ENCODE measurements around the gene BMX.

BMX gene

GRCh38 chrX:15472531-15472930 is 28.1 kb upstream of the BMX start:
- no peak overlapping the region for H2AFZ ChIP-seq (ENCODE audit: low read depth)
- H3K27me3 ChIP-seq (ENCODE audit: insufficient read depth, low read depth) = no peaks in the 10 kb centered on the region
- H3K27ac ChIP-seq = no peak overlapping the region
- no peaks in the 10 kb centered on the region for H3K79me2 ChIP-seq (ENCODE audit: insufficient read depth, low read depth)
- H3K4me2 ChIP-seq = no peak overlapping the region
- H4K20me1 ChIP-seq (ENCODE audit: insufficient read depth) = no peaks in the 10 kb centered on the region
- TF ChIP-seq, protein P1, sequence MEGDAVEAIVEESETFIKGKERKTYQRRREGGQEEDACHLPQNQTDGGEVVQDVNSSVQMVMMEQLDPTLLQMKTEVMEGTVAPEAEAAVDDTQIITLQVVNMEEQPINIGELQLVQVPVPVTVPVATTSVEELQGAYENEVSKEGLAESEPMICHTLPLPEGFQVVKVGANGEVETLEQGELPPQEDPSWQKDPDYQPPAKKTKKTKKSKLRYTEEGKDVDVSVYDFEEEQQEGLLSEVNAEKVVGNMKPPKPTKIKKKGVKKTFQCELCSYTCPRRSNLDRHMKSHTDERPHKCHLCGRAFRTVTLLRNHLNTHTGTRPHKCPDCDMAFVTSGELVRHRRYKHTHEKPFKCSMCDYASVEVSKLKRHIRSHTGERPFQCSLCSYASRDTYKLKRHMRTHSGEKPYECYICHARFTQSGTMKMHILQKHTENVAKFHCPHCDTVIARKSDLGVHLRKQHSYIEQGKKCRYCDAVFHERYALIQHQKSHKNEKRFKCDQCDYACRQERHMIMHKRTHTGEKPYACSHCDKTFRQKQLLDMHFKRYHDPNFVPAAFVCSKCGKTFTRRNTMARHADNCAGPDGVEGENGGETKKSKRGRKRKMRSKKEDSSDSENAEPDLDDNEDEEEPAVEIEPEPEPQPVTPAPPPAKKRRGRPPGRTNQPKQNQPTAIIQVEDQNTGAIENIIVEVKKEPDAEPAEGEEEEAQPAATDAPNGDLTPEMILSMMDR (conservative IDR thresholded peaks at IDR 0.05; ENCODE audit: low read depth, low read length) = no peak
- H3K9ac ChIP-seq = no peak overlapping the region
- H3K4me1 ChIP-seq (ENCODE audit: low read depth, poor library complexity, severe bottlenecking) = peaks cover 12% of the 10 kb centered on the region
- H3K36me3 ChIP-seq (ENCODE audit: insufficient read depth) = no peaks in the 10 kb centered on the region
- no peak overlapping the region for H3K4me3 ChIP-seq (IDR thresholded peaks at IDR 0.05; ENCODE audit: insufficient read depth, low read depth, low read length)

- no peaks in the 10 kb centered on the region for H3K36me3 ChIP-seq (ENCODE audit: insufficient read depth)
- H3K4me2 ChIP-seq = no peak overlapping the region
- no peak overlapping the region for H3K9ac ChIP-seq
- no peaks in the 10 kb centered on the region for H4K20me1 ChIP-seq (ENCODE audit: insufficient read depth)
- H3K4me1 ChIP-seq (ENCODE audit: low read depth, poor library complexity, severe bottlenecking) = peaks cover 13% of the 10 kb centered on the region
- TF ChIP-seq, protein P1 (conservative IDR thresholded peaks at IDR 0.05; ENCODE audit: low read depth, low read length) = no peak
- H3K27me3 ChIP-seq (ENCODE audit: insufficient read depth, low read depth) = no peaks in the 10 kb centered on the region
- H3K27ac ChIP-seq = no peak overlapping the region
- no peak overlapping the region for H3K4me3 ChIP-seq (IDR thresholded peaks at IDR 0.05; ENCODE audit: insufficient read depth, low read depth, low read length)
- H2AFZ ChIP-seq (ENCODE audit: low read depth) = no peak overlapping the region
- no peaks in the 10 kb centered on the region for H3K79me2 ChIP-seq (ENCODE audit: insufficient read depth, low read depth)
These were observed 26.6 kb upstream of the BMX start for GRCh38 chrX:15474028-15474427.

GRCh38 chrX:15475021-15475420 is 25.6 kb upstream of the BMX start:
- TF ChIP-seq, protein P1 (conservative IDR thresholded peaks at IDR 0.05; ENCODE audit: low read depth, low read length) = no peak
- no peaks in the 10 kb centered on the region for H4K20me1 ChIP-seq (ENCODE audit: insufficient read depth)
- peaks cover 13% of the 10 kb centered on the region for H3K4me1 ChIP-seq (ENCODE audit: low read depth, poor library complexity, severe bottlenecking)
- H3K4me3 ChIP-seq (IDR thresholded peaks at IDR 0.05; ENCODE audit: insufficient read depth, low read depth, low read length) = no peak overlapping the region
- no peak overlapping the region for H3K4me2 ChIP-seq
- H2AFZ ChIP-seq (ENCODE audit: low read depth) = no peak overlapping the region
- no peak overlapping the region for H3K27ac ChIP-seq
- H3K79me2 ChIP-seq (ENCODE audit: insufficient read depth, low read depth) = no peaks in the 10 kb centered on the region
- no peaks in the 10 kb centered on the region for H3K36me3 ChIP-seq (ENCODE audit: insufficient read depth)
- no peak overlapping the region for H3K9ac ChIP-seq
- H3K27me3 ChIP-seq (ENCODE audit: insufficient read depth, low read depth) = no peaks in the 10 kb centered on the region

DNA sequence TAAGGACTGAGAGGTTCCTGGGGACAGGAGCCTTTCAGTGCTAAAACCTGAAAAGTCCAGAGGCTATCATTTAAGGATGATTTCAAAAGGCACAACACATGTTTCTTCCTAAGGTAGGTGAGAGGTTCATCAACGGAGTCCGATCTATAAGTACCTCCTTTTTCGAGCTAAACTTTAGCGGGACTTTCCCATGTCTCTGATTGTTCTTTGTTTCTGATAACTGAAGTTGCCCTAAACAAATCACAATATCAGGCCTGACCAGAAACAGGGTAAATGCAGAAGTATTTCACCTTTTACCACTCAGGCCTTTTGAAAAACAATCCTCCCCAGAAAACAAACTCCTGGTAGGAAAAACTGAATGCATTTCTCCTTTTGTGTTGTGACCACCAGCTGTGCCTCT is 25.1 kb upstream of the BMX start:
- H3K36me3 ChIP-seq (ENCODE audit: insufficient read depth) = no peaks in the 10 kb centered on the region
- no peak overlapping the region for H2AFZ ChIP-seq (ENCODE audit: low read depth)
- TF ChIP-seq, protein P1 (conservative IDR thresholded peaks at IDR 0.05; ENCODE audit: low read depth, low read length) = no peak
- no peak overlapping the region for H3K9ac ChIP-seq
- no peak overlapping the region for H3K4me2 ChIP-seq
- no peaks in the 10 kb centered on the region for H3K79me2 ChIP-seq (ENCODE audit: insufficient read depth, low read depth)
- H3K27me3 ChIP-seq (ENCODE audit: insufficient read depth, low read depth) = no peaks in the 10 kb centered on the region
- peaks cover 13% of the 10 kb centered on the region for H3K4me1 ChIP-seq (ENCODE audit: low read depth, poor library complexity, severe bottlenecking)
- no peaks in the 10 kb centered on the region for H4K20me1 ChIP-seq (ENCODE audit: insufficient read depth)
- no peak overlapping the region for H3K27ac ChIP-seq
- no peak overlapping the region for H3K4me3 ChIP-seq (IDR thresholded peaks at IDR 0.05; ENCODE audit: insufficient read depth, low read depth, low read length)
